HG03520 (cell line): ENCODE results near the gene DCST1.

ENCODE experiments used
- ATAC-seq: cut with Tn5 transposase; IDR thresholded peaks from one replicate; pipeline ENCODE4 v1.9.1; 2021; ENCODE audit warnings: mild to moderate bottlenecking, moderate library complexity; ENCODE audit not compliant: unreplicated experiment

Gene DCST1

DNA sequence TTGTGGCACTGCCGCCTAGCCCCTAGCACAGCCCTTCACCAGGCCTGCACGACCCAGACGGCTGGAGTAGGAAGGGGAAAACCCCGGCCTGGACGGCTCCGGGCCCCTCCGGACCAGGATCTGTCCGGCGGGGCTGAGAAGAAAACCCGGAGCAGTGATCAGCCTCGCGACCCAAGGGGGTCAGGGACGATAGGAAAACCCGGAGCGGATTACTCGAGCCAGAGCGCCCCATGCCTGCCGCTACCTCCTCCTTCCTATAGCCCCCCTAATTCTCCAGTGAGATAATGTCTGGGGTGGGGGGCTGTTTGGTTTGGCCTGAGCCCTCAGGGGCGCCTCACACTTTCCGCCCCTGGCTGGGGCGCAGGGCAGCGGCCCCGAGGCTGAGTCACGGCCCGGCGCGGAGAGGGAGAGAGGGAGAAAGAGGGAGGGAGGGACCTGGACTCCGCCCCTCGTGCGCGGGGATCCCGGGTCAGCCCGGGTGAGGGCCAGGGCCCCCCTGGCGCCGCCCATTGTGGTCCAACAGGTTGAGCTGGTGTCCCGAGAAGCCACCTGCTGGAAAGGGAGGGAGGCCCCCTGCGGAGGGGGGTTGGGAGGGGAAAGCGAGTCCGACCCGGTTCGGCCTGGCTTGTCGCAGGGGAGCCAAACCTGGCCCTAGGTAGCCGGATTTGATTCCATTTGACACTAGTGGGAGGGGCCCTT, 32.7 kb upstream of the DCST1 start:
- ATAC-seq, result peak; percentile 32

DNA sequence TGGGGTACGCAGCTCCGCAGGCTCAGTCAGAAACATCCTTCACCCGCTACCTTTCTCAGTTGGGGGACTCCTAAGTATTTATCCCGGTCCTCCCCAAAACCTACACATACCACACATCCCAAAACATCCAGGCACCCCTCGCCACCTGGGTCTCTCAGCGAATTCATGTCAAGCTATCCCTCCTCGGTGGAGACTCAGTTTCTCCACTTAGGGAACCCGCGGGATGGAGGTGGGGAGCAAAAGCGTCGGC, 32.3 kb upstream of the DCST1 start:
- ATAC-seq, result peak; percentile 7

DNA sequence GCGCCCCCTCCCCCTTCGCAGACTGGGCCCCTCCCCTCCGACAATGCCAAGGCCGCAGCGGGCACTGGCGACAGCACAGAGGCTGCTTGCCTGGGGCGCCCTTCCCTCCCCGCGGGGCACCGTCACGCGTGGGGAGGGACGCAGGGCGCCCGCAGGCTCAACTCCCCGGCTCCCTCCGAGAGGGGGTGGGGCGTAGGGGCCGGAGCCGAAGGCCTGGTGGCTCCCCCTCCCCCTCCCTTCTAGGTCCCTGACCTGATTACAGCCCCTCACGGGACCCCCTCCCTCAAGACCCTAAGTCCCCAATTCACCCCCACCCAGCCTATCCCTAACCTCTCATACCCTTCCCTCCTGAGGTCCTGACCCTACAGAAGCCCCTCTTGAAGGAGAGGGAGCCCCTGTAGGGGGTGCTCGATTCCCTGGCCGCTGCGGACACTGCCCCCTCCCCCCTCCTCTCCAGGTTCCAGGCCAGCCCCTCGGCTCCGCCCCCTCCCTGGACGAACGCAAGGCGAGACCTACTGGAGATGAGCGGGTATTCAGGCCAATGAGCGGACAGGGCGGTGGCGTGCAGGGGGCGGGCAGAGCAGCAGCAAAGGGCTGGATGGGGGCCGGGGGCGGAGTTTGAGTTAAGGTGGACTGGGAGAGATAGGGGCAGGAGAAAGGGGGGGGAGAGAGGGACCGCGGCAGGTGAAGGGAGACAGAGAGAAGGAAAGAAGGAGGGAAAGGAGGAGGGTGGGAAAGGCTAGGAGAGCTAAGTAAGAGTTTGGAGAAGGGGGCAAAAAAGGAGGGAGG, 31.8 kb upstream of the DCST1 start:
- peak; percentile 60 for ATAC-seq

DNA sequence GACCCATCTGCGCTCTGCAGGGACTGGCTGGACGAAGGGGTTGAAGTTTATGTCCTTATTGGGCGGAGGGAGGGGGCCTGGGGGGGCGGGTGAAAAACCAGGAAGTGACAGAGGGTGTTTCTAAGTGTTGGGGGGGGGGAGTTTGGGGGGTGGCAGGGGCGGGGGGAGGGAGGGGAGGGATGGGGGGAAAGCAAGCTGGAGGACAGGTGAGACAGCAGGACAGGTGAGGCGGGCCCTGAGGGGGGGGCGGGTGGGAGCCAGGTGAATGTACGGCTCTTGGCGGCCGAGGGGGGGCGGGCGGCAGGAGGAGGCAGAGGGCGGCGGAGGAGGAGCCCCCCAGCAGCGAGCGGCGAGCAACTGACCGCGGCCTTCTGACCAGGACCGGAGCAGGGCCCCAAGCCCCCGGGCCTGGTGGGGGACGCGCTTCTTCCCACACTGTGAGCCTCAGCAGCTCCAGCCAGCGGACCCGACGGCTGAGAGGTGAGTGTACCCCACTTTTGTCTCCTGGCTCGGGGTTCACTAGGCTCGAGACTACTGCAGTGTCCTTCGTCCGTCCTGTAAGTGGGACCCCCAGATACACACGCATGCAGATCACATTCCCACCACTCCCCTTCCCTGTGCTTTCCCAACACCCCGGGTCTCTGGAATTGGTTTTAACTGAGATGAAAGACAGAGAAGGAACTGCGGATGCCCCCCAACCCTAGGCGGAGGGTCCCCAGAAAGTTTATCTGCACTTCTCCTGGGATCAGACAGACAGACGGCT, 31.0 kb upstream of the DCST1 start, which contains the start of gene ZBTB7B:
TSS of gene ZBTB7B (plus strand) at position 339 of the 763 bp plus-strand sequence. CDS start 11,859 bp downstream, outside the sequence.
- ATAC-seq, result no peak

DNA sequence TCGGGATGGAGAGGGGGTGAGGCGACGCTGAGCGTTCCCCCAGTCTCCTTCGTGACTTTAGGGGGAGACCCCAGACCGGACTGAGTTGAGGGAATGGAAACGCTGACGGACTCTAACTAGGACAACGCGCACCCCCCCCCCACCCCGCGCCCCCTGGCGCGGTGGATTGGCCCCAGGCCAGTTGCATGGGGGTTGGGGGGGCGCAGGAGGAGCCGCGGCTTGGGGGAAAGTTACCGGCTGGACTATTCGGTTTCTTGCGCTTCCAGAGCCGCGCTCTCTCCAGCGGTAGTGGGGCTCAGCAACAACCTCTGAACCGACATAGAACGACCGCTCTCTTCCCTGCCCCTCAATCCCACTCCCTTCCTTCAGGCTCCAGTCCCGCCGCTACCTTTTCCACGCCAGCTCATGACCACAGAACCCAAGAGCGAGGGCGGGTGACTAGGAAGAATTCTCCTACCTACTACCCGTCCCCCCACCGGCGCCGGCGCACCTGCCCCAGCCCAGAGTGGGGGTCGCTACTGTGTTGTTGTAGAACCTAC, 30.3 kb upstream of the DCST1 start:
- no peak for ATAC-seq

DNA sequence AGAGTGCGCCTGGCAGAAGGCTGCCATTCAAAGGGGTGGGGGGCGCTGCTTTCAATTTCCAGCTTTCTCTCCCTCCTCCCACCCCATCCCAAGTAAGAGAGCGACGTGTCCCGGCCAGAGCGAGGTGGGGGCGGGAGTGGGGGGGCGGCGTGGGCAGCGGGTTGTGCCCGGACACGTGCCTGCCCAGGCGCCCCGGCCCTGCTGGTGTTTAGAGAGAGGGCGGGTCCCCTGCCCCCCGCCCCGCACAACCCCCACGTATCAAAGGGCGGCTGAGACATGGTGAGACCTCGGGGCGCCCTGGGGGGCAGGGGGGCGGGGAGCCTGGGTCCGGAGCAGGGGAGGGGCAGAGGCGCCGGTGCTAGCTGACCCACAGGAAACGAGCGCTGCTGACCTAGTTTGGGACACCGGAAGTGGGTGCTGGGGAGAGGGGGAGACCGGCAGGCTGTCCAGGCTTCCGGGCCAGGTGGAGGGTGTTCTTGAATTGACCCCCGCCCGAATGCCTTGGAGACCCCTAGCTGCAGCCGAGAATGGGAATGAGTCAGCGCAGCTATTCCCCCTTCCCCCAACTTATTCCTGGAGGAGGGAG, 29.8 kb upstream of the DCST1 start:
- ATAC-seq, result no peak

DNA sequence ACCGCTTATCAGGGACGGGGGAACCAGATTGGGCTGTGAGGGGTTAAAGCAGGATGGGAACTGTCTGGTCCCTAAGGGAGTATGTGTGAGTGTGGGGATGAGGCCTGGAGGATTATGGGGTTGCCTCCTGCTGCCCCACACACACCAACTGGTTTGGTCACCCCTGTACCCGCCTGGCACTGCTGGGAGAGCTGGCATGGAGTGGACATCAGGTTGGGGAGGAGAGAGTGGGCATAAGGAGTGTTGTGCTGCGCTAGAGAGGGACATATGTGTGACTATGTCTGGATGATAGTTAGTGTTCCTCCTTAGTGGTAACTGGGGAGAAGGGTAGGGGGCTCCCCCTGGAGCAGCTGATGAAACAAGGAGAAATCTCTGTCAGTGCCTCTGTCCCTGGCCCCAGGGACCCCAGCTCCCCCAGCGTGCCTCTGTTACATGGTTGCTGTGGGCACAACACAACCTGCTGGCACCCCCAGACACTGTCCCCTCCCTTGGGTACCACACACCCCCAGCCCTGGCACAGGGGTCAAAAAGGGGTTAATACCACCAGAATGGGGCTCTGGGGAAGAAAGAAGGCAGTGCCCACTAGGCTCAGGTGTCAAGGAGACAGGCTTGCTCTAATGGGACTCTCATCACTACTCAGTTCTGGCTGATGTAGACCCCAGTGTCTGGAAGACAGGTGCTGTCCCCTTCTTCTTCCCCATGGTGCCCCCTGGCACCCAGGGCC, 29.1 kb upstream of the DCST1 start:
- ATAC-seq, result no peak

DNA sequence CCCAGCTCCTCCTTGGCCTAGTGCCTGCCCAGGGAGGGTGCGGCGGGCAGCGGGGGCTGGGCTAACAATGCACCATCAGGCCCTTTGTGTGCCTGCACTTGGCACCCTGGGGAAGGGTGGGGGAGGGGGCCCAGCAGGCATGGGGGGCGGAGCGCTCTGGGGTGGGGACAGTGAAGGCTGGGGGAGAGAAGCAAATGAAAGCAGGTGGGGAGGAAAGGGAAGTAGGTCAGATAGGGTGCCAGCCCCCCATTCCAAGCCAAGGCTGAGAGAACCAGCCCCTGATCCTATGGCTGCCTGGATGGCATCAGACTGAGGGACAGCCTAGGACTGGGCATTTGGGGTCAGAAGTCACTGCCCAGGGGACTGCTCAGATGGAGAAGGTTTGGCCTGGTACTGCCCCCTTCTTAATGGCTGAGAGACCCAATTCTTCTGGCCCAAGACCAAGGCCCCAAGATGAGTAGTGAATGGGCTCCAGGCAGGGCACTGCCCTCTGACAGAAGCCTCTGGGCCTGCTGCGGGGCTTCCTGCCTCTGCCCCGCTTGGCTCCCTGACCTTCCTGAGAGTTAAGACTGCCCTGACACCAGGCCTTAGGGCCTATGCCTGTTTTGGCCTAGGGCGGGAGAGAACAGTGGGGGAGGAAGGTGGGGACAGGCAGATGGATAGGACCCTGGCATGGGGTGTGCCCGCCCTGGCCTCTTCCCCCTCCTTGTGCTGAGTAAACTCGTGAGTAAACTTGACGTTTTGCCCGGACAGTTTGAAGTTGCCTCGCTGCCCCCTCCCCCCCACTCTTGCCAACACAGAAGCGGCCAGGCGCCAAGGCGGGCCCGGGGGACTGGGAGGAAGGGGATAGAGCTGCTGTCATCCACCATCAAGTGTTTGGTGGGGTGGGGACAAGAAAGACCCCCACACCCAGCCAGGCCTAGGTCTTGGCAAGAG, 28.3 kb upstream of the DCST1 start:
- no peak for ATAC-seq

DNA sequence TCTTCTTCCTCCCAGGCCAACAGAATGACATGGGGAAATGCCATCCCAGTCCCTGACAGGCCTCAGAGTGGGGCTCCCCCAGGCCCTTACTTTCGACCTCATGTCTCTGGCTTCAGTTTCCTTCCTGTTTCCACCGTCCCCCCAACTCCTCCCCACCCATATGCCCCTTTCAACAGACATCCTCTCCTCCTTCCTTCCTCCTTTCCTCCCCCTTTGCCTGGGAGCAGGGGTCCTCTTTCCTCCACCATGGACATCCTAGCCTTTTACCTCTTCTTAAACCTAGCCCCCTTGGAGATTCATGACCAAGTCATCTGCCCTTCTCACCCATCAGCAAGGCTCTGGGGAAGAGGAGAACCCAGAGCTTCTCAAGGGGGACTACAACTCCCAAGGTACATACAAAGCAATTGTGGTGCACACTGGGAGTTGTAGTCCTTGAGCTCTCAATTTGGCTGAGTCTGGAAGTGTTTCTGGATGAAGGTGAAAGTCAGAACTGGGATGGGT, 27.0 kb upstream of the DCST1 start:
- no peak for ATAC-seq

DNA sequence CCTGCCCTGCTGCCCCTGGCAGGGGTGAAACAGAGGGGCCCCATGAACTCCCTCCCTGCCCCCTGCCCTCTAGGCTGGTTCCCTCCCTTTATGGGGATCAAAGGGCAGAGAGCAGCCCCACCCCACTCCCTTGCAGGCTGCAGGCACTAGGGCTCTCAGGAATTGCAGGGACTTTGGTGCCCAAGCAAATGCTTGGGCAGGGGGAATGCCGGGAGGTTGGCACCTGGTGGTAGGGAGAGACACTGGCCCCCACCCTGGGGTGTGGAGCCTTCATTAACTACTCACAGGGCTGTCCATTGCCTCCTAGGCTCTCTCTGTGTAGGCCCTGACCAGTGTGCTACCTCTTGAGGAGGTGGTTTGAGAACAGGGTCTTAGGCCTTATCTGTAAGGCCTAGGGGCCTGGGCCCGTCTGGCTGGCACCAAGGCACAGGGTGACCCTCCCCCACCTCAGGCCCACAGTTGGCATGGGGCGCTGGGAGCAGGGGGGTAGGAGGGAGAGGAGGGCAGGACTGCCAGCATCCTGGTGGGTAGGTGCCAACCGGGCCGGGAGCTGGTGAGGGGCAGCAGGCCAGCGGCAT, 26.3 kb upstream of the DCST1 start:
- ATAC-seq, result no peak

DNA sequence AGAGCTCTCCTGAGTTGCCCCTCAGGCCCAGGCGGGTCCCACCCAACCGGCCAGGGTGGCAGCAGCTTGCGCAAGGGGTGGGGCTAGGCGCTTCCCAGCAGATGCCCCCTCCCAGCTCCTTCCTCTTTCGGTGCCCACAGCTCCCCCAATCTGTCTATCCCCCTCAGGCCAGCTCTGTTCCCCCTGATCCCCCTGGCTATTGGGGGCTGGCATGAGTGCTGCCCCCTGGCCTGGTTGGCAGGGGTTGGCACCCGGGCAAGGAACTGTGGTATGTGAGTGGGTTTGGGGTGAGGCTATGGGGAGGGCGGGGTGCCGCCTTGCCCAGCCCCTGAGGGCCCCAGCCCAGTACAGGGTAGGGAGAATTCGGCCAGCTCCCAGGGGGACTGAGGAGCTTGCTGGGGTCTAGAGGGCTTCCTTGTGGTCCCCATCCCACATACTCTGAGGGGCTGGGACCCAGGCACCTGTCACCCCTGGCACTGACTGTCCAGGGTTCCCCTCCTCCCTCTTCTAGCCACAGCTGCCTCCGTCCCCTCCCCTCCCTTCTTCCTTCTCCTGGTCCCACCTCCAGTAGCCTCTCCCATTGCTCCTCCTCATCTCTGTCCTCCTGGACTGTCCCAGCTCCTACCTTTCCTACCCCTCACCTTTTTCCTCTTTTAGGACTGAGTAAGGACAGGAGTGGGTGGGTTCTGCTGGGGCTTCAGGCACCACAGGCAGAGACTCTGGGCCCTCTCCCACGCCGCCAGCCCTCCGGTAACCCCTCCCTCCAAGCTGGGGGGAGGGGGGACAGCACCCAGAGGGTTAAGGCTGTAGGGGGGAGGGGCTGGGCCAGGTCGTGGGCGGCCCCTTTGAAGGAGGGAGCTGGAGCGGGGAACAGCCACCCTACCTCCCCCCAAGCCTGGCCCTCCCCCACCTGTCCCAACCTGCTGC, 25.3 kb upstream of the DCST1 start:
- ATAC-seq, result no peak

DNA sequence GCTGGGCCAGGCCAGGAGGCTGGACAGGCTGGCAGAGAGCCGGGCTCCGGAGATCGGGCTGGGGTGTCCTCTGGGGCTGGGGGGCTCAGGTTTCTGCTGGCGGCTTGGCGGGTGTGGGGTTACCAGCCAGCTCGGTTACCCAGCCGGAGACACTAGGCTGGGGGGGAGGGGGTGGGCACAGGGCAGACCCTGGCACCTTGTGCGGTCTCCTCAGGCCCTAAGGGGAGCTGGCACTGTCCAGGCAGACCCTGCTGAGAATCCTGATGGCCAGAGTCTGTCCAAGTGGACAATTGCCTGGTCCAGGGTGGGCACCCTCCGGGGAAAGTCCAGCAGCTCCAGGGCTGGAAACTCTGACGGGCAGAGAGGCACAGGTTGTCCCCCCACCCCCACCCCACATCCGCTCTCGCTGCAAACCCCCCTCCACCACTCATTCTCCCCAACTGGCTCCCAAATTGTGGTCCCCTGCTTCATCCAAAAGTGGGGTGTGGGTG, 24.4 kb upstream of the DCST1 start:
- no peak for ATAC-seq

DNA sequence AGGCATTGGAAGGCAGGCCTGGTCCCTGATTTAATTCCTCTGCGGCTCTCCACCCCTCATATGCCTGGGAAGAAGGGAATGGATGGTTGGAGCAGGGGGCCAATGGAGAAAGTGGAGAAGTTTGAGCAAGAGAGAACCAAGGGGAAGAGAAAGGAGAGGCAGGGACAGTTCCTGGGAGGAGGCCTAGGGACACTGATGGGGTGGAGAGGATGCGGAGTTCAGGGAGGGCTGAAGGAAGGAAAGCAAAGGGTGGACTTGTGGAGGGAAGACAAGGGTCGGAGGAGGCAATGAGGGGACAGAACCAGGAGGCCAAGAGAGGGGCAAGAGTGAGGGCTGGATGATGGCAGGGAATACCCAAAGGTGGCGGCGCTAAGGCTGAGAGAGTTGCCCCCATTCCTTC, 23.9 kb upstream of the DCST1 start:
- ATAC-seq, result no peak

DNA sequence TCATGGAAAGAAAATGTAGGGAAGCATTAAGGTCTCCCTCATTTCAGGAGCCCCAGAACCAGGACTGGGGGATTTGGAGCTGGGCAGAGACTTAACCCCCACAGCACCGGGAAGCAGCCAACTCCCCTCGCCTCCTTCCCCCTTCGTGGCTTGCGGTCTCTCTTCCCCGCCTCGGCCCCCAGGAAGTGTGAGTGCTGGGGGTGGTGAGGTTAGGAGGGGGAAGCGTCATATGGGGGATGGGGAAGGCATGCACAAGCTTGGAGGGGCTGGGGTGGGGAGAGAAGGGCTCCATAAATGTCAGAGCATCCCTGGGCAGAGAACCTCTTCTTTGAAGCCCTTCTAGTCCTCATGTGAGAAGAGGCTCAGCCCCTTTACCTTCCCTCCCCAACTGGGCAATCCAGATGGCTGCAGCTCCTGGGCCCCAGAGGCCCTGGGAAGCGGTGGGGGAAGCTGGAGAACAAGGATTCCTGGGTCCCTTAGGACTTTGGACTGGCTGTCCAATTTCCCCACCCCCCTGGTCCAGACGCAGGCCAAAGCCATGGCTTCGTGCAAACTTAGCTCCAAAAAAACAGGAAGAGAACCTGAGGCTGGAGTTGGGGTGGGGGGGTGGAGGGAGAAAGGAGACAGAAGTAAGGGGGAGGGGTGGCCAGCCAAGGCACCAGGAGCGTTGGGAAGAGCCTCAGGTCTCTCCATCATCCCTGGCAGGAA, 23.3 kb upstream of the DCST1 start:
- ATAC-seq, result no peak

DNA sequence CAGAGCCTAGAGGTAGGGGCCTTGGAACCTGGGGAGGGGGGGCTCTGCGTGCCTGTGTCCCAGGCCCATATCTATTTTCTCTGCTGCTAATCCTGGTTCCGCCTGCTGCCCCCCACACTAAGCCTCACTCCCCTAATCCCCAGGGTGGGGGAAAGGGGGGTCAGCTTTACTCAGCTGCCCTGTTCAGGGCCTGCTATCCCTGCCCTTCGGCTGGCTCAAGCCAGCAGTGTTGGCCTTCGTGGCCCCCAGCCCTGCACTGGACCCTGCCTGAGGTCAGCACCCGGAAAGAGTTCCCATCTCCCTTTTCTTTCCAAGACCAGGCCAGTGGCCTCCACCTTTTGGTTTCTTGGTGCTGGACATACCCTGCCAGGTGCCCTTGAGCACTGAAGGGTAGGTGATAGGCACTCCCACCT, 22.6 kb upstream of the DCST1 start:
- no peak for ATAC-seq

DNA sequence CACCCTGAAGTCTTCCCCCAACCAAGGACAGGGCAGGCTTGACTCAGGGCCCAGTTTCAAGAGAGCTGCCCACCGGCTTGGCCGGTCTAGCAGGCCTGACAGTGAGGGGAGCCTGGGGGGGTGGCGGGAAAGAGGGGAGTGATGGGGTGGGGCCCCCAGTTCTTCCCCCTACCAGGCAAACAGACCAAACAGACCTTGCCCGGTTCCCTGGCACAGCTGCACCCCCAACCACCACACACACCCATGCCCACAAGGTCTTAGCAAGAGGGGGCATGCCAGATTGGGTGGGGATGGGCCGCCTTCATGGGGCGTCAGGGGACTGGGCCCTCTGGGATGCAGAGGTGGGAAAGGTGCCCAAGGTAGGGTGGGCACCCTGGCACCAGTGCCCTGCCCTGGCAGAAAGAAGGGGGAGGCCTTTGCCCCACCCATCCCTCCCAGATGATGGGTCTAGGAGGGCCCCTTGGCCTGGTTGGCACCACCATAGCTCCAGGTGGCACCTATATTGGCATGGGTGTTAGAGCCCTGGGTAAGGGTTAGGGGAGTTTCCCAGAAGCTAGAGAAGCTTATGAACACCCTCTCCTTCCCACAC, 22.1 kb upstream of the DCST1 start:
- ATAC-seq, result no peak
